SK-N-SH treated with all-trans-retinoic acid at 6 μM for 48 hours (cell line): Measurements from ENCODE around the gene DHX58.

ENCODE experiments used
- ATAC-seq: fragments of 200-7000 bp; cut with Tn5 transposase; 3 replicates; pipeline ENCODE4 v1.9.1; 2020; ENCODE audit warnings: mild to moderate bottlenecking, moderate library complexity
- ARNTL ChIP-seq: fragments of 450-650 bp; formaldehyde crosslinking; IDR thresholded peaks from 2 replicates; pipeline ENCODE4 v1.5.0; 2020; ENCODE audit warnings: low read depth, mild to moderate bottlenecking, moderate library complexity, borderline replicate concordance
- BACH2 ChIP-seq: fragments of 250-450 bp; sonication (Bioruptor Pico); IDR thresholded peaks from 2 replicates; pipeline ENCODE4 v1.9.0; 2021; ENCODE audit warnings: mild to moderate bottlenecking, borderline replicate concordance
- CSDC2 ChIP-seq: fragments of 250-450 bp; sonication (Bioruptor Pico); IDR thresholded peaks from 2 replicates; pipeline ENCODE4 v1.5.0; 2020; ENCODE audit warnings: mild to moderate bottlenecking, moderate library complexity
- ESRRG ChIP-seq: fragments of 250-450 bp; sonication (Bioruptor Pico); IDR thresholded peaks from 2 replicates; pipeline ENCODE4 v1.6.1; 2021; ENCODE audit warnings: mild to moderate bottlenecking
- GLIS3 ChIP-seq: fragments of 250-450 bp; sonication (Bioruptor Pico); IDR thresholded peaks from 2 replicates; pipeline ENCODE4 v1.5.0; 2020; ENCODE audit warnings: mild to moderate bottlenecking, moderate library complexity
- ISL1 ChIP-seq: fragments of 250-450 bp; sonication (Bioruptor Pico); IDR thresholded peaks from 2 replicates; pipeline ENCODE4 v2.1.2; 2022; ENCODE audit warnings: mild to moderate bottlenecking, moderate library complexity
- OSR1 ChIP-seq: fragments of 250-450 bp; sonication (Bioruptor Pico); IDR thresholded peaks from 2 replicates; pipeline ENCODE4 v1.8.0; 2022; ENCODE audit warnings: moderate library complexity, mild to moderate bottlenecking, inconsistent platforms
- PPARA ChIP-seq: fragments of 250-450 bp; sonication (Bioruptor Pico); IDR thresholded peaks from 2 replicates; pipeline ENCODE4 v1.5.0; 2020; ENCODE audit warnings: mild to moderate bottlenecking, borderline replicate concordance
- SNAI2 ChIP-seq: fragments of 250-450 bp; sonication (Bioruptor Pico); IDR thresholded peaks from 2 replicates; pipeline ENCODE4 v1.5.0; 2020; ENCODE audit warnings: mild to moderate bottlenecking, moderate library complexity
- TCF4 ChIP-seq: fragments of 250-450 bp; sonication (Bioruptor Pico); IDR thresholded peaks from 2 replicates; pipeline ENCODE4 v1.8.0; 2021; ENCODE audit warnings: mild to moderate bottlenecking, moderate library complexity, borderline replicate concordance
- TOX ChIP-seq: fragments of 250-450 bp; sonication (Bioruptor Pico); IDR thresholded peaks from 2 replicates; pipeline ENCODE4 v1.8.0; 2021; ENCODE audit warnings: mild to moderate bottlenecking, moderate library complexity, borderline replicate concordance
- ZC3H10 ChIP-seq: fragments of 250-450 bp; sonication (Bioruptor Pico); IDR thresholded peaks from 2 replicates; pipeline ENCODE4 v1.5.1; 2021; ENCODE audit warnings: mild to moderate bottlenecking, moderate library complexity
- ZFP30 ChIP-seq: fragments of 450-650 bp; formaldehyde crosslinking; IDR thresholded peaks from 2 replicates; pipeline ENCODE4 v1.5.0; 2022; ENCODE audit warnings: mild to moderate bottlenecking, moderate library complexity
- ZNF565 ChIP-seq: fragments of 450-650 bp; formaldehyde crosslinking; conservative IDR thresholded peaks from 2 replicates; pipeline ENCODE4 v1.5.0; 2020; ENCODE audit warnings: low read depth, mild to moderate bottlenecking, moderate library complexity
- ZNF70 ChIP-seq: fragments of 450-650 bp; formaldehyde crosslinking; IDR thresholded peaks from 2 replicates; pipeline ENCODE4 v1.5.0; 2020; ENCODE audit warnings: mild to moderate bottlenecking, moderate library complexity
- TF ChIP-seq, protein P1 (sequence below): fragments of 250-450 bp; sonication (Bioruptor Pico); IDR thresholded peaks from 2 replicates; pipeline ENCODE4 v1.5.1; 2020; ENCODE audit warnings: low read depth, mild to moderate bottlenecking, moderate library complexity
- TF ChIP-seq, protein P2 (sequence below): fragments of 250-450 bp; sonication (Bioruptor Pico); IDR thresholded peaks from 2 replicates; pipeline ENCODE4 v1.5.0; 2020; ENCODE audit warnings: mild to moderate bottlenecking, moderate library complexity
- TF ChIP-seq, protein P3 (sequence below): fragments of 250-450 bp; sonication (Bioruptor Pico); IDR thresholded peaks from 2 replicates; pipeline ENCODE4 v1.8.0; 2021; ENCODE audit warnings: low read depth, mild to moderate bottlenecking, moderate library complexity, borderline replicate concordance
- TF ChIP-seq, protein P4 (sequence below): fragments of 250-450 bp; sonication (Bioruptor Pico); IDR thresholded peaks from 2 replicates; pipeline ENCODE4 v1.5.1; 2021; ENCODE audit warnings: mild to moderate bottlenecking, moderate library complexity

DHX58 gene

GRCh38 chr17:42059815-42060214 lies 52.7 kb downstream of the DHX58 start (continued):
- TF ChIP-seq, protein P1, sequence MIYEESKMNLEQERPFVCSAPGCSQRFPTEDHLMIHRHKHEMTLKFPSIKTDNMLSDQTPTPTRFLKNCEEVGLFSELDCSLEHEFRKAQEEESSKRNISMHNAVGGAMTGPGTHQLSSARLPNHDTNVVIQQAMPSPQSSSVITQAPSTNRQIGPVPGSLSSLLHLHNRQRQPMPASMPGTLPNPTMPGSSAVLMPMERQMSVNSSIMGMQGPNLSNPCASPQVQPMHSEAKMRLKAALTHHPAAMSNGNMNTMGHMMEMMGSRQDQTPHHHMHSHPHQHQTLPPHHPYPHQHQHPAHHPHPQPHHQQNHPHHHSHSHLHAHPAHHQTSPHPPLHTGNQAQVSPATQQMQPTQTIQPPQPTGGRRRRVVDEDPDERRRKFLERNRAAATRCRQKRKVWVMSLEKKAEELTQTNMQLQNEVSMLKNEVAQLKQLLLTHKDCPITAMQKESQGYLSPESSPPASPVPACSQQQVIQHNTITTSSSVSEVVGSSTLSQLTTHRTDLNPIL: no peak
- TF ChIP-seq, protein P2, sequence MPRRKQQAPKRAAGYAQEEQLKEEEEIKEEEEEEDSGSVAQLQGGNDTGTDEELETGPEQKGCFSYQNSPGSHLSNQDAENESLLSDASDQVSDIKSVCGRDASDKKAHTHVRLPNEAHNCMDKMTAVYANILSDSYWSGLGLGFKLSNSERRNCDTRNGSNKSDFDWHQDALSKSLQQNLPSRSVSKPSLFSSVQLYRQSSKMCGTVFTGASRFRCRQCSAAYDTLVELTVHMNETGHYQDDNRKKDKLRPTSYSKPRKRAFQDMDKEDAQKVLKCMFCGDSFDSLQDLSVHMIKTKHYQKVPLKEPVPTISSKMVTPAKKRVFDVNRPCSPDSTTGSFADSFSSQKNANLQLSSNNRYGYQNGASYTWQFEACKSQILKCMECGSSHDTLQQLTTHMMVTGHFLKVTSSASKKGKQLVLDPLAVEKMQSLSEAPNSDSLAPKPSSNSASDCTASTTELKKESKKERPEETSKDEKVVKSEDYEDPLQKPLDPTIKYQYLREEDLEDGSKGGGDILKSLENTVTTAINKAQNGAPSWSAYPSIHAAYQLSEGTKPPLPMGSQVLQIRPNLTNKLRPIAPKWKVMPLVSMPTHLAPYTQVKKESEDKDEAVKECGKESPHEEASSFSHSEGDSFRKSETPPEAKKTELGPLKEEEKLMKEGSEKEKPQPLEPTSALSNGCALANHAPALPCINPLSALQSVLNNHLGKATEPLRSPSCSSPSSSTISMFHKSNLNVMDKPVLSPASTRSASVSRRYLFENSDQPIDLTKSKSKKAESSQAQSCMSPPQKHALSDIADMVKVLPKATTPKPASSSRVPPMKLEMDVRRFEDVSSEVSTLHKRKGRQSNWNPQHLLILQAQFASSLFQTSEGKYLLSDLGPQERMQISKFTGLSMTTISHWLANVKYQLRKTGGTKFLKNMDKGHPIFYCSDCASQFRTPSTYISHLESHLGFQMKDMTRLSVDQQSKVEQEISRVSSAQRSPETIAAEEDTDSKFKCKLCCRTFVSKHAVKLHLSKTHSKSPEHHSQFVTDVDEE (CRISPR knock-in tag): no peak
- no peak for TF ChIP-seq PPARA (CRISPR knock-in tag)

DNA sequence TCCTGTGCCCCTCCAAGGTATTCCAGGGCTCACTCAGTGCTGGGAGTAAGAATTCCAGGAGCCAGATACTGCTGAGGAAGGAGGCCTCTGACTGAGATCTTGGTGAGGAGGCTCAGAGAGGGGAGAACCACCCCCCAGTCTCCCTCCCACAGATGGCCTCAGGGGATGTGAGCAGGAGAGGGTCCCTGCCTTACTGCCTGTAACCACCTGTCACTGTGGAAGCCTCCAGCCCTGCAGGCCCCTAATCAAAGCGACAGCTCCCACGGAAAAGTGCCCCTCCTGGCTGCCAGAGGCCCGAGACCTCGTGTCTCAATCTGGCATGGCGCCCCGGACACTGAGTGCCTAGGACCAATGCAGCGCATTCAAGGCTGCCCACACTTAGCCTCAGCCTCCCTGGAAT lies 54.5 kb downstream of the DHX58 start:
- no peak for ATAC-seq
- no peak for TF ChIP-seq OSR1
- no peak for TF ChIP-seq ZNF70 (CRISPR knock-in tag)
- TF ChIP-seq PPARA (CRISPR knock-in tag): no peak
- TF ChIP-seq, protein P3, sequence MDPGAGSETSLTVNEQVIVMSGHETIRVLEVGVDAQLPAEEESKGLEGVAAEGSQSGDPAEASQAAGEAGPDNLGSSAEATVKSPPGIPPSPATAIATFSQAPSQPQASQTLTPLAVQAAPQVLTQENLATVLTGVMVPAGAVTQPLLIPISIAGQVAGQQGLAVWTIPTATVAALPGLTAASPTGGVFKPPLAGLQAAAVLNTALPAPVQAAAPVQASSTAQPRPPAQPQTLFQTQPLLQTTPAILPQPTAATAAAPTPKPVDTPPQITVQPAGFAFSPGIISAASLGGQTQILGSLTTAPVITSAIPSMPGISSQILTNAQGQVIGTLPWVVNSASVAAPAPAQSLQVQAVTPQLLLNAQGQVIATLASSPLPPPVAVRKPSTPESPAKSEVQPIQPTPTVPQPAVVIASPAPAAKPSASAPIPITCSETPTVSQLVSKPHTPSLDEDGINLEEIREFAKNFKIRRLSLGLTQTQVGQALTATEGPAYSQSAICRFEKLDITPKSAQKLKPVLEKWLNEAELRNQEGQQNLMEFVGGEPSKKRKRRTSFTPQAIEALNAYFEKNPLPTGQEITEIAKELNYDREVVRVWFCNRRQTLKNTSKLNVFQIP: no peak
- no peak for TF ChIP-seq ZFP30 (CRISPR knock-in tag)
- TF ChIP-seq, protein P2 (CRISPR knock-in tag): no peak
- TF ChIP-seq TCF4 (CRISPR knock-in tag): no peak
- TF ChIP-seq TOX: no peak
- TF ChIP-seq GLIS3 (CRISPR knock-in tag): no peak
- no peak for TF ChIP-seq BACH2 (CRISPR knock-in tag)
- TF ChIP-seq, protein P1: no peak
- no peak for TF ChIP-seq SNAI2 (CRISPR knock-in tag)
- TF ChIP-seq ZNF565 (CRISPR knock-in tag): no peak
- no peak for TF ChIP-seq ESRRG (CRISPR knock-in tag)
- TF ChIP-seq ZC3H10: no peak
- no peak for TF ChIP-seq CSDC2 (CRISPR knock-in tag)
- TF ChIP-seq, protein P4, sequence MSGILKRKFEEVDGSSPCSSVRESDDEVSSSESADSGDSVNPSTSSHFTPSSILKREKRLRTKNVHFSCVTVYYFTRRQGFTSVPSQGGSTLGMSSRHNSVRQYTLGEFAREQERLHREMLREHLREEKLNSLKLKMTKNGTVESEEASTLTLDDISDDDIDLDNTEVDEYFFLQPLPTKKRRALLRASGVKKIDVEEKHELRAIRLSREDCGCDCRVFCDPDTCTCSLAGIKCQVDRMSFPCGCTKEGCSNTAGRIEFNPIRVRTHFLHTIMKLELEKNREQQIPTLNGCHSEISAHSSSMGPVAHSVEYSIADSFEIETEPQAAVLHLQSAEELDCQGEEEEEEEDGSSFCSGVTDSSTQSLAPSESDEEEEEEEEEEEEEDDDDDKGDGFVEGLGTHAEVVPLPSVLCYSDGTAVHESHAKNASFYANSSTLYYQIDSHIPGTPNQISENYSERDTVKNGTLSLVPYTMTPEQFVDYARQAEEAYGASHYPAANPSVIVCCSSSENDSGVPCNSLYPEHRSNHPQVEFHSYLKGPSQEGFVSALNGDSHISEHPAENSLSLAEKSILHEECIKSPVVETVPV: no peak
- TF ChIP-seq ISL1 (CRISPR knock-in tag): no peak

GRCh38 chr17:42056635-42057034 lies 55.9 kb downstream of the DHX58 start:
- no peak for ATAC-seq
- TF ChIP-seq ARNTL (no peak), ZFP30 (CRISPR knock-in tag) (no peak), GLIS3 (CRISPR knock-in tag) (no peak)
